IMR-90 (cell line): ENCODE results near the gene TAS1R1. TPM values are rescaled to one million over a fixed set of nuclear protein-coding genes. Genes with fewer than 3 reads are reported as not detected.

Experiments
- ATAC-seq: fragments of 200-7000 bp; cut with Tn5 transposase; 2 replicates; pipeline ENCODE4 v1.9.1; 2020; ENCODE audit warnings: low read depth, mild to moderate bottlenecking, moderate library complexity
- BruUV-seq: library from RNA; stranded (reverse); fragments of 400-500 nt; replicated peaks from 2 replicates; lab custom pipeline; 2021; lab: Mats Ljungman, UMichigan
- CTCF ChIA-PET: fragments of 300-600 bp; formaldehyde crosslinking; extraction: SDS; loops from one replicate; lab custom pipeline; 2021; ENCODE audit warnings: antibody characterized with exemption; lab: Yijun Ruan, JAX
- POLR2A ChIA-PET: fragments of 300-600 bp; sonication (Branson Sonifier 250); formaldehyde crosslinking; loops from one replicate; lab custom pipeline; 2022; ENCODE audit warnings: antibody characterized with exemption; ENCODE audit not compliant: unreplicated experiment; lab: Charles Lee
- DNase-seq: peaks from one replicate; pipeline ENCODE4 v3.0.0; 2013
- H2AFZ ChIP-seq: replicated peaks from 2 replicates; pipeline ENCODE3; 2013; ENCODE audit warnings: low read length, mild to moderate bottlenecking; ENCODE audit not compliant: poor library complexity
- H2AK5ac ChIP-seq: 2 replicates; pipeline ENCODE4 v1.6.1; 2013; ENCODE audit warnings: low read depth, low read length, inconsistent platforms
- H2AK9ac ChIP-seq: replicated peaks from 2 replicates; pipeline ENCODE3; 2013; ENCODE audit warnings: mild to moderate bottlenecking, low read depth, low read length, moderate library complexity; ENCODE audit not compliant: poor library complexity
- H2BK120ac ChIP-seq: 2 replicates; pipeline ENCODE4 v1.6.1; 2013; ENCODE audit warnings: low read depth, low read length, inconsistent platforms
- H2BK15ac ChIP-seq: 3 replicates; pipeline ENCODE4 v1.6.1; 2013; ENCODE audit warnings: low read depth, low read length, inconsistent platforms
- H2BK20ac ChIP-seq: 2 replicates; pipeline ENCODE4 v1.6.1; 2013; ENCODE audit warnings: low read depth, mild to moderate bottlenecking, inconsistent platforms, low read length, moderate library complexity
- H2BK5ac ChIP-seq: 2 replicates; pipeline ENCODE4 v1.6.1; 2013; ENCODE audit warnings: mild to moderate bottlenecking, low read depth, low read length, inconsistent platforms; ENCODE audit not compliant: poor library complexity, severe bottlenecking
- H3K14ac ChIP-seq: replicated peaks from 2 replicates; pipeline ENCODE4 v1.6.1; 2013; ENCODE audit warnings: low read depth, low read length, inconsistent platforms
- H3K18ac ChIP-seq: 2 replicates; pipeline ENCODE4 v1.6.1; 2013; ENCODE audit warnings: low read depth, low read length, control low read depth
- H3K23ac ChIP-seq: 2 replicates; pipeline ENCODE4 v1.6.1; 2013; ENCODE audit warnings: low read depth, low read length, inconsistent platforms
- H3K27ac ChIP-seq: 2 replicates; pipeline ENCODE4 v1.5.1; 2013; ENCODE audit warnings: mild to moderate bottlenecking, control low read depth, low read length; ENCODE audit not compliant: insufficient read depth
- H3K27me3 ChIP-seq: 2 replicates; pipeline ENCODE4 v1.6.1; 2013; ENCODE audit warnings: low read length; ENCODE audit not compliant: control insufficient read depth, insufficient read depth
- H3K36me3 ChIP-seq: 2 replicates; pipeline ENCODE4 v1.6.1; 2013; ENCODE audit warnings: low read length, mixed read lengths; ENCODE audit not compliant: control insufficient read depth, insufficient read depth
- H3K4ac ChIP-seq: 2 replicates; pipeline ENCODE4 v1.6.1; 2013; ENCODE audit warnings: low read depth, low read length, inconsistent platforms
- H3K4me1 ChIP-seq: 2 replicates; pipeline ENCODE4 v1.6.1; 2013; ENCODE audit warnings: low read length, mixed read lengths; ENCODE audit not compliant: control insufficient read depth, insufficient read depth
- H3K4me2 ChIP-seq: 2 replicates; pipeline ENCODE4 v1.6.1; 2013; ENCODE audit warnings: low read depth, mild to moderate bottlenecking, control low read depth, low read length, moderate library complexity
- H3K4me3 ChIP-seq: 2 replicates; pipeline ENCODE4 v1.5.1; 2013; ENCODE audit warnings: low read depth, mild to moderate bottlenecking, control low read depth, low read length, moderate library complexity; ENCODE audit not compliant: insufficient read depth
- H3K56ac ChIP-seq: 2 replicates; pipeline ENCODE4 v1.6.1; 2013; ENCODE audit warnings: low read length, inconsistent platforms; ENCODE audit not compliant: insufficient read depth; ENCODE audit errors: extremely low read depth
- H3K79me1 ChIP-seq, 2 experiments: 2 replicates each; pipeline ENCODE4 v1.6.1; 2013; ENCODE audit warnings: low read length in 2 of 2, inconsistent platforms in 1 of 2, low read depth in 1 of 2
- H3K9ac ChIP-seq: 2 replicates; pipeline ENCODE4 v1.6.1; 2013; ENCODE audit warnings: low read depth, low read length, control low read depth
- H3K9me1 ChIP-seq: 2 replicates; pipeline ENCODE4 v1.6.1; 2013; ENCODE audit warnings: low read length, inconsistent platforms; ENCODE audit not compliant: insufficient read depth
- H3K9me3 ChIP-seq: 2 replicates; pipeline ENCODE4 v1.6.1; 2013; ENCODE audit warnings: low read length; ENCODE audit not compliant: control insufficient read depth, insufficient read depth
- H4K20me1 ChIP-seq: 2 replicates; pipeline ENCODE4 v1.6.1; 2013; ENCODE audit warnings: low read length, inconsistent platforms; ENCODE audit not compliant: insufficient read depth
- H4K5ac ChIP-seq: 2 replicates; pipeline ENCODE4 v1.6.1; 2013; ENCODE audit warnings: mild to moderate bottlenecking, low read depth, low read length, control low read depth
- H4K8ac ChIP-seq, 2 experiments: 2 replicates each; pipeline ENCODE4 v1.6.1; 2013; ENCODE audit warnings: low read depth in 2 of 2, low read length in 2 of 2, control low read depth in 1 of 2, inconsistent platforms in 1 of 2
- H4K91ac ChIP-seq: 2 replicates; pipeline ENCODE4 v1.6.1; 2013; ENCODE audit warnings: low read depth, low read length, inconsistent platforms; ENCODE audit not compliant: insufficient read depth
- CTCF ChIP-seq: conservative IDR thresholded peaks from 2 replicates; pipeline ENCODE4 v1.5.1; 2012; ENCODE audit warnings: mild to moderate bottlenecking, low read depth, low read length, improper control_type of control experiment
- MAFK ChIP-seq: IDR thresholded peaks from 2 replicates; pipeline ENCODE4 v1.6.1; 2012; ENCODE audit warnings: low read depth, low read length, improper control_type of control experiment
- RCOR1 ChIP-seq: IDR thresholded peaks from 2 replicates; pipeline ENCODE4 v1.6.1; 2012; ENCODE audit warnings: mild to moderate bottlenecking, low read length, improper control_type of control experiment; ENCODE audit not compliant: insufficient replicate concordance
- SMC3 ChIP-seq: fragments of 150-350 bp; IDR thresholded peaks from 2 replicates; pipeline ENCODE4 v1.6.1; 2016; ENCODE audit warnings: low read depth, mild to moderate bottlenecking, antibody characterized with exemption, low read length, moderate library complexity
- WGBS, 2 experiments: methylation state at CpG; one replicate each; pipeline versions ENCODE4 v1.1.5 to v1.1.7; 2013; ENCODE audit warnings: missing lambda C conversion rate in 2 of 2; ENCODE audit not compliant: insufficient read length in 1 of 2; ENCODE audit errors: extremely low coverage in 2 of 2; 5-methylcytosine and 5-hydroxymethylcytosine counted together
- dilution Hi-C: fragments of 300-500 bp; cut with HindIII; formaldehyde crosslinking; loops from one replicate; pipeline ENCODE4 v1.14.3; 2018; ENCODE audit warnings: low sequenced_read_pairs; ENCODE audit not compliant: unreplicated experiment
- in situ Hi-C: fragments of 300-500 bp; cut with MboI; formaldehyde crosslinking; loops from 3 replicates; pipeline ENCODE4 v1.14.3; 2019; ENCODE audit warnings: low sequenced_read_pairs, inconsistent platforms, mixed read lengths
- intact Hi-C: fragments of 100-400 bp; cut with micrococcal nuclease; formaldehyde crosslinking; loops from 2 replicates; pipeline ENCODE4 v1.10.0; 2022
- polyA plus RNA-seq, 3 experiments: library from polyadenylated mRNA; depleted of rRNA; stranded (reverse); fragments of >200 nt; gene quantifications; 2 replicates each; pipeline ENCODE4 v1.2.3, GENCODE V29; 2012; ENCODE audit warnings: low replicate concordance in 1 of 3
- total RNA-seq: library from RNA; depleted of rRNA; stranded (reverse); fragments of >200 nt; gene quantifications from 2 replicates; pipeline ENCODE4 v1.2.3, GENCODE V29; 2012

The TAS1R1 gene
- total and polyA plus RNA-seq, 2 of the 4 experiments (the other 2 are of a cell fraction): 0.05 TPM; not detected in 1

GRCh38 chr1:6570100-6570499, 15.0 kb downstream of the TAS1R1 start:
- Histone ChIP-seq H2BK5ac (no peak overlapping the region), H4K20me1 (no peaks in the 10 kb centered on the region), H3K14ac (no peak overlapping the region), H2BK20ac (no peak overlapping the region), H2AK9ac (no peak overlapping the region), H2BK15ac (no peak overlapping the region), H3K79me1 (no peaks in the 10 kb centered on the region), H3K4me1 (no peaks in the 10 kb centered on the region), H3K9ac (no peak overlapping the region), H3K4me3 (no peak overlapping the region), H2AFZ (no peak overlapping the region), H3K4me2 (no peak overlapping the region), H4K91ac (no peak overlapping the region), H3K27me3 (peaks cover 35% of the 10 kb centered on the region), H3K23ac (no peak overlapping the region), H3K4ac (no peak overlapping the region), H3K18ac (no peak overlapping the region), H4K5ac (no peak overlapping the region), H2BK120ac (no peak overlapping the region), H3K36me3 (no peaks in the 10 kb centered on the region), H3K9me3 (peaks cover 10% of the 10 kb centered on the region), H3K56ac (no peak overlapping the region), H4K8ac (no peak overlapping the region), H3K27ac (no peak overlapping the region), H2AK5ac (no peak overlapping the region), H3K9me1 (no peaks in the 10 kb centered on the region)
- no TSS peak for BruUV-seq
- dilution Hi-C loops: no loop called here
- in situ Hi-C loops: no loop called here
- CTCF ChIA-PET: no interaction called here
- TF ChIP-seq SMC3 (no peak), RCOR1 (no peak), CTCF (no peak), MAFK (no peak)
- no peak for ATAC-seq
- 29% methylated on average over 1 of the region's 3 CpGs; no CpG with 5 or more reads in 1 of the 2 experiments for WGBS, 2 experiments
- no peak for DNase-seq
- intact Hi-C loops: no loop called here
- POLR2A ChIA-PET: no interaction called here
